ENCODE results near the gene SHOX.
"Not testable (repeated sequence)": the region's sequence is repeated elsewhere in the genome, so short reads cannot be mapped to it uniquely, and the experiment has no call there.

SHOX gene

GRCh38 chrX:622802-623201 lies 7.8 kb upstream of the SHOX start:
- not testable (repeated sequence) for DNase-seq

- no peak for DNase-seq
Measured at GRCh38 chrX:623268-623598, 7.4 kb upstream of the SHOX start.

GRCh38 chrX:623599-624315 lies 6.8 kb upstream of the SHOX start:
- no peak for DNase-seq

- DNase-seq: no peak
Measured at GRCh38 chrX:625137-625691, 5.4 kb upstream of the SHOX start.

GRCh38 chrX:626047-626446 lies 4.5 kb upstream of the SHOX start:
- not testable (repeated sequence) for DNase-seq

- no peak for DNase-seq
Measured at GRCh38 chrX:626745-627509, 3.7 kb upstream of the SHOX start.

GRCh38 chrX:627510-627981 lies 3.0 kb upstream of the SHOX start:
- no peak for DNase-seq

GRCh38 chrX:627995-628394 lies 2.6 kb upstream of the SHOX start:
- no peak for DNase-seq

- no peak for DNase-seq
Measured at GRCh38 chrX:629230-630006, 1.2 kb upstream of the SHOX start.

GRCh38 chrX:630007-630611 lies 482 bp upstream of the SHOX start:
- DNase-seq: no peak

GRCh38 chrX:631802-632365 lies 1.3 kb downstream of the SHOX start:
- DNase-seq: no peak

- DNase-seq: no peak
Measured at GRCh38 chrX:632366-633042, 1.9 kb downstream of the SHOX start.

GRCh38 chrX:633043-633984 lies 2.7 kb downstream of the SHOX start:
- DNase-seq: no peak

- no peak for DNase-seq
Measured at GRCh38 chrX:633985-634958, 3.7 kb downstream of the SHOX start.

GRCh38 chrX:635428-636090 lies 5.0 kb downstream of the SHOX start:
- DNase-seq: no peak

GRCh38 chrX:636981-637659 lies 6.5 kb downstream of the SHOX start:
- no peak for DNase-seq

GRCh38 chrX:637660-638481 lies 7.3 kb downstream of the SHOX start:
- DNase-seq: no peak
